Measurements from ENCODE around the gene NRL. TPM values are rescaled to one million over a fixed set of nuclear protein-coding genes. Genes with fewer than 3 reads are reported as not detected.
A peak's percentile ranks its signal among the peaks of the same experiment; 100 is the strongest.

Gene NRL
- total RNA-seq, 1 donor from 2014 or later = 1.2 TPM

DNA sequence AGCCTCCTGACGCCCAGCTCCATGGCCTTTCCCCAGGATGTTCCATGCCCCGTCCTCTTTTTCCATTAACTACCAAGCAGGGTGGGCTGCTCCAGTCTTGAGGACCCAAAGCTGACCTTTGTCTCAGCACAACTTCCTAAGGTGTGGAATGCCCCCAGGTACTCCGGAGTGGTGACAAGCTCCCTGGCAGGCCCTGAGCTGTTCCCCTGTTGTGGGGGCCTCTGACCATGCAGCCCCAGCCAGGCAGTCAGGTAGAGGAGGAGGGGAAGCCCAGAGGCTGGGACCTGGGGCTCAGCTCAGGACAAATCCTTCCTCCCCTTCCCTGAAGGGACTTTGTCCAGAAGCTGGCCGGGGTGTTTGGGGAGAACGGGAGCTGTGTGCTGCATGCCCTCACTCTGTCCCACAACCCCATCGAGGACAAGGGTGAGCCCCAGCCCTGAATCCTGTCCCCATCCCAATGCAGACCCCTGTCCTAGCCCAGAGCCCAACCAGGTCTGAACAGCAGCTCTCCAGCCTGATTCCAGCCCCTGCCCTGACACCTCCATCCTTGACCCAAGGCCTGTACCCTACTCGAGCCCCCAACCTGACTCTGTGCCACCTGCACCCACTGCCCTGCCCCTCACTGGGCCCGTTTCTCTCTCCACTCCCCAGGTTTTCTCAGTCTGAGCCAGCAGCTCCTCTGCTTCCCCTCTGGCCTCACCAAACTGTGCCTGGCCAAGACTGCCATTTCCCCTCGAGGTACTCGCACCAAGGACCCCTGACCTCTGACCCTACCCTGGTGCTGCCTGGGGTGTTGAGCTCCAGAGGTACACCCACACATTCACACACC is 58.6 kb downstream of the NRL start:
- TF ChIP-seq, protein P1, sequence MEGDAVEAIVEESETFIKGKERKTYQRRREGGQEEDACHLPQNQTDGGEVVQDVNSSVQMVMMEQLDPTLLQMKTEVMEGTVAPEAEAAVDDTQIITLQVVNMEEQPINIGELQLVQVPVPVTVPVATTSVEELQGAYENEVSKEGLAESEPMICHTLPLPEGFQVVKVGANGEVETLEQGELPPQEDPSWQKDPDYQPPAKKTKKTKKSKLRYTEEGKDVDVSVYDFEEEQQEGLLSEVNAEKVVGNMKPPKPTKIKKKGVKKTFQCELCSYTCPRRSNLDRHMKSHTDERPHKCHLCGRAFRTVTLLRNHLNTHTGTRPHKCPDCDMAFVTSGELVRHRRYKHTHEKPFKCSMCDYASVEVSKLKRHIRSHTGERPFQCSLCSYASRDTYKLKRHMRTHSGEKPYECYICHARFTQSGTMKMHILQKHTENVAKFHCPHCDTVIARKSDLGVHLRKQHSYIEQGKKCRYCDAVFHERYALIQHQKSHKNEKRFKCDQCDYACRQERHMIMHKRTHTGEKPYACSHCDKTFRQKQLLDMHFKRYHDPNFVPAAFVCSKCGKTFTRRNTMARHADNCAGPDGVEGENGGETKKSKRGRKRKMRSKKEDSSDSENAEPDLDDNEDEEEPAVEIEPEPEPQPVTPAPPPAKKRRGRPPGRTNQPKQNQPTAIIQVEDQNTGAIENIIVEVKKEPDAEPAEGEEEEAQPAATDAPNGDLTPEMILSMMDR (conservative IDR thresholded peaks at IDR 0.05; ENCODE audit: low read depth, low read length) = no peak
- DNase-seq (ENCODE audit: low read depth) = no peak
- H3K4me3 ChIP-seq (ENCODE audit: low read depth, low read length) = no peak overlapping the region

DNA sequence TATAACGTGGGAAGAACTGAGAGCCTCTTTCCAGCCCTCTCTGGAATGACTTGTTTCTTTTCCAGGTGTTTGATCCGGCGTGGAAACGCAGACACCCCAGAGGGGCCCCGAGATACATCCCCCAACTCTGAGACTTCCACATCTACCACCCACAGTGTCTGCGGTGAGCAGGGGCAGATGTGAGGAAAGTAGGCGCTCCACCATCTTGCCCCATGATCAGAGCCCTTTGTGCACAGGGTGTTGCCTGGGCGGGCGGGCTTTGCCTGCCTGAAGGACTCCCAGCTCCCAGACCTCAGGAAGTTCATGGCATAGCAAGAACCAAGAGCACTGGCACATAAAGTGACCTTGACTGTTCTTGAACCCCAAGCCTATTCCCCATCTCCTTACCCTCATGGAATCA is 60.1 kb downstream of the NRL start:
- DNase-seq (ENCODE audit: low read depth) = no peak
- TF ChIP-seq, protein P1 (conservative IDR thresholded peaks at IDR 0.05; ENCODE audit: low read depth, low read length) = no peak
- H3K4me3 ChIP-seq (ENCODE audit: low read depth, low read length) = no peak overlapping the region

DNA sequence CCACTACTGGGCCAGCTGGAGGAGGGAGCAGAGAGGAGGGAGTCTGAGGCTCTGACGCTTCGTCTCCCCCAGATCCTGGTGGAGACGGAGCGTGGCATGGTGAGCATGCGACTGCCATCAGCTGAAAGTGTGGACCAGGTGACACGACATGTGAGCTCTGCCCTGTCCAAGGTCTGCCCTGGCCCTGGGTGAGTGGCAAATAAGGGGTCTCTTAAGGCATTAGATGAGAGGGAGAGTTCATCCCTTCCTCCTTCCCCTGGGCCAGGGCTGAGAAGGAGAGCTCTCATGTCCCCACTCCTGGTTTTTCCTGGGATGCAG is 60.5 kb downstream of the NRL start:
- DNase-seq (ENCODE audit: low read depth) = no peak
- TF ChIP-seq, protein P1 (conservative IDR thresholded peaks at IDR 0.05; ENCODE audit: low read depth, low read length) = no peak
- no peak overlapping the region for H3K4me3 ChIP-seq (ENCODE audit: low read depth, low read length)

DNA sequence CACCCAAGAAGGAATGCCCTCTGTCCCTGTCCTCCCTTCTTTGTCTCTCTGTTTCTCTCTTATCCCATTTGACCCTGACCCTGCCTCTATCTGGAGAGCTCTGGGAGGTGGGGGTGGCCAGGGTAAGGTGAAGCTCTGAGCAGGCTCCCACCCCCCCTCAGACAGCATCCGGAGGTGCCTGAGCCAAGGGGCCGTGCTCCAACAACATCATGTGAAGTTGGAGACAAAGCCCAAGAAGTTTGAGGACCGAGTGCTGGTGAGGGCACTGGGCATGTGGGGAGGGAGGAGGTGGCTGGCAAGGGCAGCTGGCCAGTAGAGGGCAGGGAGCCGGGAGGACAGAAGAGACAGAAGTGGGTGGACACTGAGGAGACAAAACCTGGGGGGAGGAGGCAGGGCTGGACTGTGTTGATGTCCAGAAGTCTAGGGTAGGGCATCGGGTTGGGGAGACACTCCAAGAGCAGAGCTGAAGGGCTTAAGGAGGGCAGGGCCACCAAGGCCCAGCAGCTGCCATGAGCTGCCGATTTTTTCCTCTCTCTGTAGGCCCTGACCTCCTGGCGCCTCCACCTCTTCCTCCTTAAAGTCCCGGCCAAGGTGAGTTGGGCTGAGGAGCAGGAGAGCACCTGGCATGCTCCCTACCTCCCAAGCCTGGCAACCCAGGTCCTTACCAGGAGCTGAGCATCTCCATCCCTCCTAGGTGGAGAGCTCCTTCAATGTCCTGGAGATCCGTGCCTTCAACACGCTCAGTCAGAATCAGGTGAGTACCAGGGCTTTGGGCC is 61.0 kb downstream of the NRL start:
- TF ChIP-seq, protein P1 (conservative IDR thresholded peaks at IDR 0.05; ENCODE audit: low read depth, low read length) = no peak
- no peak overlapping the region for H3K4me3 ChIP-seq (ENCODE audit: low read depth, low read length)
- DNase-seq (ENCODE audit: low read depth) = no peak

DNA sequence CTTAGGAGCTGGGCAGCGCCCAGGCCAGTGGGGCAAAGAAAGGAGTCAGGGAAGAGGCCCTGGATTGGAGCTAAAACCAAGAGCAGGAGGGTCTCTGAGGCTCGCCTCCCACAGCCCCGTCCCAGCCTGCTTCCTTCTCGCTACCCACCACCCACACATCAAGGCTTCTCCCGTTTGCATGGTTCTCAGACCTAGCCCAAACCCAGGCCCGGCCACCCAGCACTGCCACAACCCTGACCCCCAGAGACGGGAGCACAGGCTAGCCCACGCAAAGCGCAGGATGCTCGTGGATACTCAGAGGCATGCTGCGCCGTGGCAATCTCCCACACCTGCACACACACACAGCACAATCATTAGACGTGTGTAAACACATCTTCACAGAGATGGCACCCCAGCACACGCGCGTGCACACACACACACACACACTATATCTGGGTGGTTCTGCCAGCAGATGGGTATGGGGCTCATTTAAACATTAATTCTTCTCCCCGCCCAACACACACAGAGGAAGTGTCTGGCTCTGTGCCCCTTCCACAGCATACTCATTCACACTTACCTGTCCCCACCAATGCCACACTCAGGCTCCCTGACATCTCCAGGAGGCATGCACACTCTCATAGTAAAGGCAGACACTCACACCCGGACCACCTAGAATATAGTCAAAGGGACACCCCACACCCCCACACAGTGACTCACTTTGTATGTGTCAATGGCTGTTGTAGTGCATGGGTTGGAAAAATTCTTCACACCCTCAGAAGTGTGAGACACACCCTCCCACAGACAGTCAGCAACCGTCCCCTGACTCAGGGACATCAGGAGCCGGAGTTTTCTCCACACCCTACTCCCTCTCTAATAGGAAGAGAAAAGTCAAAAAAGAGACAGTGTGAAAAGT is 61.8 kb downstream of the NRL start:
- peak overlapping the region; percentile 60 for H3K4me3 ChIP-seq (ENCODE audit: low read depth, low read length)
- TF ChIP-seq, protein P1 (conservative IDR thresholded peaks at IDR 0.05; ENCODE audit: low read depth, low read length) = no peak
- DNase-seq (ENCODE audit: low read depth) = no peak

DNA sequence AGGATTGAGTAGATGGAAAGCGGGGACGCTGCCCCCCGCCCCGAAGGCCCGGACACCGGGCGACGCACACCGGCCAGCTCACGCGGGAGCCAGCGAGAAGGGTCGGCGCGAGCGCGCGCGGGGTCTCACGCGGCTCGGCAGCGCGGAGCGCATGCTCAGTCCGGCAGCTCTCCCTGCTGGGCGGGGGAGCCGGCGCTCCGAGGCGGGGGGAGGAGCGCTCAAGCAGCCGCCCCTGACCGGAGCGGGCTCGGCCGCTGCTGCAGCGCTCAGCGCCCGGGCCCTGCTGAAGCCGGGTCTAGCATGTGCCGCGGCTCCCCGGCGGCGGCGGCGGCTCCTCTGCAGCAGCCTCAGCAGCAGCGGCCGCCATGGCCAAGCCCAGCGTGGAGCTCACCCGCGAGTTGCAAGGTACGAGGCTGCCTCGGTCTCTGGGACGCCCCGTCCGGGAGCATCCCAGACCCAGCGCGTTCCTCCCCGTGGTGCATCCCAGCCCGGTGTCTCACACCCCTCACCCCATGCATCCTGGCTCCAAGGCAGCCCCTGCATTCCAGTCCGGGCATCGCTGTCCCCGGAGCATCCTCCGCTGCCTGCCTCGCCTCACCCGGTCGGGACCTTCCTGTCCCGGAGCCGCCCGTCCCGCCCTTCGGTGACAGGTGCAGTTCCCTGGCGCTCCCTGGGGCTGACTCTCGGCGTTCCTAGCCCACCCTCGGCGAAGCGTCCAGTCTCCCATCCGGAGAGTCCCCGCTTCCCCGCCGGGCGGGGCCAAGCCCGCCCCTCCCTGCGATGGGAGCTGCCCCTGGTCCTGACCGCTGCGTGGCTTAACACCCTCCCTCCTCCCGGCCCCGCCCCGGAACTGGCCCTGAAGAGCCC is 62.7 kb downstream of the NRL start, which contains the start of gene CARMIL3:
Gene CARMIL3, plus strand, starts transcription at position 221 of the 867 bp plus-strand sequence. Its CDS starts 145 bp downstream, at position 366.
- peak within 1 kb of the TSS; percentile 60 for H3K4me3 ChIP-seq (ENCODE audit: low read depth, low read length)
- DNase-seq (ENCODE audit: low read depth) = no peak
- TF ChIP-seq, protein P1 (conservative IDR thresholded peaks at IDR 0.05; ENCODE audit: low read depth, low read length) = no peak
